ENCODE results near the gene KRTAP4-1. TPM values are rescaled to one million over a fixed set of nuclear protein-coding genes. Genes with fewer than 3 reads are reported as not detected.
"Not testable (repeated sequence)": the region's sequence is repeated elsewhere in the genome, so short reads cannot be mapped to it uniquely, and the experiment has no call there.

KRTAP4-1 gene
- total RNA-seq, 2 experiments from 2014 or later = not detected

GRCh38 chr17:41167561-41167960 lies 17.1 kb downstream of the KRTAP4-1 start:
- ChIA-PET POLR2A (no interaction called here), CTCF (no interaction called here)
- H3K4me3 Mint-ChIP-seq = no peak overlapping the region
- H3K27ac Mint-ChIP-seq = no peak overlapping the region
- no peaks in the 10 kb centered on the region for H3K36me3 Mint-ChIP-seq (ENCODE audit: low read depth)
- H3K4me1 Mint-ChIP-seq = no peaks in the 10 kb centered on the region
- peaks cover 2% of the 10 kb centered on the region for H3K27me3 Mint-ChIP-seq
- intact Hi-C loops (cut with DNase I, micrococcal nuclease) = no loop called here
- no peak for ATAC-seq
- H3K9me3 Mint-ChIP-seq (ENCODE audit: low read depth) = no peaks in the 10 kb centered on the region
- DNase-seq = no peak

GRCh38 chr17:41163828-41164227 lies 20.9 kb downstream of the KRTAP4-1 start:
- CTCF ChIA-PET = no interaction called here
- POLR2A ChIA-PET = no interaction called here
- DNase-seq (no peak), ATAC-seq (no peak)
- intact Hi-C loops (cut with DNase I, micrococcal nuclease) = no loop called here
- Mint-ChIP-seq H3K4me3 (no peak overlapping the region), H3K27ac (no peak overlapping the region), H3K36me3 (ENCODE audit: low read depth) (no peaks in the 10 kb centered on the region), H3K4me1 (no peaks in the 10 kb centered on the region), H3K27me3 (peaks cover 2% of the 10 kb centered on the region), H3K9me3 (ENCODE audit: low read depth) (no peaks in the 10 kb centered on the region)

GRCh38 chr17:41160648-41161047 lies 24.1 kb downstream of the KRTAP4-1 start, which contains the start of gene KRTAP4-4:
Gene KRTAP4-4 (minus strand): TSS chr17:41160748. CDS start chr17:41160691, 57 bp downstream.
- no peak for ATAC-seq
- Mint-ChIP-seq H3K9me3 (ENCODE audit: low read depth) (no peaks in the 10 kb centered on the region), H3K4me3 (no peak within 1 kb of the TSS), H3K4me1 (no peaks in the 10 kb centered on the region), H3K36me3 (ENCODE audit: low read depth) (no peaks in the 10 kb centered on the region), H3K27me3 (peaks cover 4% of the 10 kb centered on the region), H3K27ac (no peak within 1 kb of the TSS)
- ChIA-PET CTCF (no interaction called here), POLR2A (no interaction called here)
- intact Hi-C loops (cut with DNase I, micrococcal nuclease) = no loop called here
- DNase-seq = no peak

DNA sequence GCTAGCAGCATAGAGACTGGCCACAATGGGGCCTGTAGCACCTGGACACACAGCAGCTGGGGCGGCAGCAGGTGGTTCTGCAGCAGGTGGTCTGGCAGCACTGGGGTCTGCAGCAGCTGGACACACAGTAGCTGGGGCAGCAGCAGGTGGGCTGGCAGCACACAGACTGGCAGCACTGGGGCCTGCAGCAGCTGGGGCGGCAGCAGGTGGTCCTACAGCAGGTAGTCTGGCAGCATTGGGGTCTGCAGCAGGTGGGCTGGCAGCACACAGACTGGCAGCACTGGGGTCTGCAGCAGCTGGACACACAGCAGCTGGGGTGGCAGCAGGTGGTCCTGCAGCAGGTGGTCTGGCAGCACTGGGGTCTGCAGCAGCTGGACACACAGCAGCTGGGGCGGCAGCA lies 24.5 kb downstream of the KRTAP4-1 start:
- H3K4me1 Mint-ChIP-seq, CTCF ChIA-PET: not testable (repeated sequence)

GRCh38 chr17:41153856-41154255 lies 30.9 kb downstream of the KRTAP4-1 start:
- no peak for DNase-seq
- ChIA-PET POLR2A (no interaction called here), CTCF (no interaction called here)
- peaks cover 4% of the 10 kb centered on the region for H3K27me3 Mint-ChIP-seq
- H3K9me3 Mint-ChIP-seq (ENCODE audit: low read depth) = no peaks in the 10 kb centered on the region
- no peak overlapping the region for H3K4me3 Mint-ChIP-seq
- no peaks in the 10 kb centered on the region for H3K4me1 Mint-ChIP-seq
- no peaks in the 10 kb centered on the region for H3K36me3 Mint-ChIP-seq (ENCODE audit: low read depth)
- no peak overlapping the region for H3K27ac Mint-ChIP-seq
- ATAC-seq = no peak
- intact Hi-C loops (cut with DNase I, micrococcal nuclease) = no loop called here

More for the DNA sequence above, 24.5 kb downstream of the KRTAP4-1 start:
- DNase-seq; H3K4me3 Mint-ChIP-seq; H3K36me3 Mint-ChIP-seq (ENCODE audit: low read depth); intact Hi-C loops (cut with DNase I, micrococcal nuclease); H3K9me3 Mint-ChIP-seq (ENCODE audit: low read depth); H3K27ac Mint-ChIP-seq; ATAC-seq; H3K27me3 Mint-ChIP-seq: not testable (repeated sequence)
- POLR2A ChIA-PET = interaction anchor here (0.5 kb wide), 1 partner anchor 1340 kb away, joined by 6 read pairs; no protein-coding TSS in a partner anchor

- no peak overlapping the region for H3K27ac Mint-ChIP-seq
- H3K27me3 Mint-ChIP-seq = peaks cover 3% of the 10 kb centered on the region
- no peak overlapping the region for H3K4me3 Mint-ChIP-seq
- intact Hi-C loops (cut with DNase I, micrococcal nuclease) = no loop called here
- H3K36me3 Mint-ChIP-seq (ENCODE audit: low read depth) = no peaks in the 10 kb centered on the region
- ChIA-PET CTCF (interaction anchor here (1.7 kb wide), 1 partner anchor 18 kb away, joined by 8 read pairs; no protein-coding TSS in a partner anchor), POLR2A (no interaction called here)
- no peaks in the 10 kb centered on the region for H3K4me1 Mint-ChIP-seq
- no peaks in the 10 kb centered on the region for H3K9me3 Mint-ChIP-seq (ENCODE audit: low read depth)
- no peak for DNase-seq
- ATAC-seq = no peak
These were observed 33.2 kb downstream of the KRTAP4-1 start for GRCh38 chr17:41151525-41151924.

- Mint-ChIP-seq H3K27ac (no peak overlapping the region), H3K4me1 (no peaks in the 10 kb centered on the region), H3K4me3 (no peak overlapping the region), H3K9me3 (ENCODE audit: low read depth) (no peaks in the 10 kb centered on the region), H3K27me3 (peaks cover 3% of the 10 kb centered on the region), H3K36me3 (ENCODE audit: low read depth) (no peaks in the 10 kb centered on the region)
- intact Hi-C loops (cut with DNase I, micrococcal nuclease) = no loop called here
- ChIA-PET CTCF (interaction anchor here (0.7 kb wide), 1 partner anchor 134 kb away, joined by 3 read pairs; no protein-coding TSS in a partner anchor), POLR2A (no interaction called here)
- ATAC-seq (no peak), DNase-seq (no peak)
These were observed 34.7 kb downstream of the KRTAP4-1 start for GRCh38 chr17:41150026-41150425.

DNA sequence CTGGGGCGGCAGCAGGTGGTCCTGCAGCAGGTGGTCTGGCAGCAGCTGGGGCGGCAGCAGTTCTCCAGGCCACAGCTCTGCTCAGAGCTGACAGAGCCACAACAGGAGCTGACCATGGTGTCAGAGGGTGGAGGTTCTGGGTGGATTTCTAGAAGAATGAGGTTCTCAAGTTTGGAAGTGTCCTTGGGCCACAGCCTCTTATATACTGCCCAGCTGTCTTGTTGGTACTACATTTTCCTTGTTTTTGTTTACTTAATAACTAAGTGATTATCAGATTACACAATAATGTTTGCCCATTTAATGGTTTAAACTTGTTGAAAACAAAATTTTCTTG lies 35.1 kb downstream of the KRTAP4-1 start, which contains the start of gene KRTAP4-5:
KRTAP4-5 (minus strand) TSS at position 174 of the 334 bp plus-strand sequence; CDS start at position 116, 58 bp downstream.
- ATAC-seq = no peak
- Mint-ChIP-seq H3K4me3 (no peak within 1 kb of the TSS), H3K36me3 (ENCODE audit: low read depth) (no peaks in the 10 kb centered on the region), H3K4me1 (no peaks in the 10 kb centered on the region), H3K9me3 (ENCODE audit: low read depth) (no peaks in the 10 kb centered on the region), H3K27ac (no peak within 1 kb of the TSS), H3K27me3 (peaks cover 3% of the 10 kb centered on the region)
- ChIA-PET CTCF (interaction anchor here (0.7 kb wide), 1 partner anchor 134 kb away, joined by 3 read pairs; no protein-coding TSS in a partner anchor), POLR2A (no interaction called here)
- intact Hi-C loops (cut with DNase I, micrococcal nuclease) = no loop called here
- no peak for DNase-seq

- H3K9me3 Mint-ChIP-seq (ENCODE audit: low read depth); DNase-seq; H3K4me1 Mint-ChIP-seq; ATAC-seq; H3K36me3 Mint-ChIP-seq (ENCODE audit: low read depth); H3K4me3 Mint-ChIP-seq; intact Hi-C loops (cut with DNase I, micrococcal nuclease); H3K27me3 Mint-ChIP-seq; H3K27ac Mint-ChIP-seq; POLR2A ChIA-PET: not testable (repeated sequence)
- CTCF ChIA-PET = interaction anchor here (0.7 kb wide), 1 partner anchor 133 kb away, joined by 3 read pairs; no protein-coding TSS in a partner anchor
These were observed 35.6 kb downstream of the KRTAP4-1 start for GRCh38 chr17:41148971-41149651.

GRCh38 chr17:41147531-41148204 lies 37.0 kb downstream of the KRTAP4-1 start:
- Mint-ChIP-seq H3K9me3 (ENCODE audit: low read depth) (peaks cover 13% of the 10 kb centered on the region), H3K36me3 (ENCODE audit: low read depth) (peaks cover 2% of the 10 kb centered on the region), H3K4me3 (no peak overlapping the region), H3K4me1 (no peaks in the 10 kb centered on the region), H3K27me3 (peaks cover 3% of the 10 kb centered on the region), H3K27ac (no peak overlapping the region)
- DNase-seq (no peak), ATAC-seq (no peak)
- CTCF ChIA-PET = no interaction called here
- intact Hi-C loops (cut with DNase I, micrococcal nuclease) = no loop called here
- POLR2A ChIA-PET = no interaction called here

DNA sequence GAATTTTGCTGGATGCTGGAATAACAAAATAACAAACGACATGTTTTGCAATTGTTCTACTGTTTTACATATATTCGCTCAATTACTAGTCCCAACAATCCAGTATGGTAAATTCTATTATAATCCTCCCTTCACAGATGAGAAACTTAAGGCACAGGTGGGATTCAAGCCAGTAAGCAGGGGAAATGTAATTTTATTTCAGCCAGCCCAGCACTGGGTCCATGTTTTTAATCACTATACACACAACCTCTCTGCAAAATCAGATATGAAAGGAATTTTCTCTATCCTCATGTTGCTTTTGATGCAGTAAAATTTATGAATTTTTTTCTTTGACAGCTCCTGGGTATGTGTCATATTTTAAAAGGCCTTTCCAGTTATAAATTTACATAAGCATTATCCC lies 39.5 kb downstream of the KRTAP4-1 start:
- peaks cover 2% of the 10 kb centered on the region for H3K36me3 Mint-ChIP-seq (ENCODE audit: low read depth)
- H3K9me3 Mint-ChIP-seq (ENCODE audit: low read depth) = peaks cover 17% of the 10 kb centered on the region
- H3K27me3 Mint-ChIP-seq = peaks cover 3% of the 10 kb centered on the region
- CTCF ChIA-PET = interaction anchor here (1.1 kb wide), 1 partner anchor 38 kb away, joined by 3 read pairs; no protein-coding TSS in a partner anchor
- no peak overlapping the region for H3K27ac Mint-ChIP-seq
- POLR2A ChIA-PET = no interaction called here
- ATAC-seq = no peak
- DNase-seq = no peak
- no peaks in the 10 kb centered on the region for H3K4me1 Mint-ChIP-seq
- no peak overlapping the region for H3K4me3 Mint-ChIP-seq
- intact Hi-C loops (cut with DNase I, micrococcal nuclease) = no loop called here

GRCh38 chr17:41144846-41145245 lies 39.9 kb downstream of the KRTAP4-1 start:
- no peak overlapping the region for H3K27ac Mint-ChIP-seq
- no peak for ATAC-seq

More at GRCh38 chr17:41144846-41145245, 39.9 kb downstream of the KRTAP4-1 start:
- Mint-ChIP-seq H3K4me3 (no peak overlapping the region), H3K27me3 (peaks cover 3% of the 10 kb centered on the region), H3K36me3 (ENCODE audit: low read depth) (peaks cover 2% of the 10 kb centered on the region), H3K9me3 (ENCODE audit: low read depth) (peaks cover 17% of the 10 kb centered on the region), H3K4me1 (no peaks in the 10 kb centered on the region)
- DNase-seq = no peak
- intact Hi-C loops (cut with DNase I, micrococcal nuclease) = no loop called here
- POLR2A ChIA-PET = no interaction called here
- CTCF ChIA-PET = no interaction called here

Measured in activated CD4-positive, alpha-beta T cell treated with anti-CD3 and anti-CD28 coated beads for 36 hours (primary cell).